Measurements from ENCODE around the gene PPP2R5D.

GRCh38 chr6:42968783-42969182, 15.6 kb upstream of the PPP2R5D start:
- TF ChIP-seq CTCF (IDR thresholded peaks at IDR 0.05; ENCODE audit: poor library complexity) (no peak), EZH2 (IDR thresholded peaks at IDR 0.05; ENCODE audit: borderline replicate concordance) (no peak)
